HG03066 (cell line): Measurements from ENCODE around the gene MARK4.
"Not testable (repeated sequence)": the region's sequence is repeated elsewhere in the genome, so short reads cannot be mapped to it uniquely, and the experiment has no call there.

Experiments
- ATAC-seq: cut with Tn5 transposase; IDR thresholded peaks from one replicate; pipeline ENCODE4 v1.9.1; 2021; ENCODE audit warnings: low read depth; ENCODE audit not compliant: unreplicated experiment

The MARK4 gene

DNA sequence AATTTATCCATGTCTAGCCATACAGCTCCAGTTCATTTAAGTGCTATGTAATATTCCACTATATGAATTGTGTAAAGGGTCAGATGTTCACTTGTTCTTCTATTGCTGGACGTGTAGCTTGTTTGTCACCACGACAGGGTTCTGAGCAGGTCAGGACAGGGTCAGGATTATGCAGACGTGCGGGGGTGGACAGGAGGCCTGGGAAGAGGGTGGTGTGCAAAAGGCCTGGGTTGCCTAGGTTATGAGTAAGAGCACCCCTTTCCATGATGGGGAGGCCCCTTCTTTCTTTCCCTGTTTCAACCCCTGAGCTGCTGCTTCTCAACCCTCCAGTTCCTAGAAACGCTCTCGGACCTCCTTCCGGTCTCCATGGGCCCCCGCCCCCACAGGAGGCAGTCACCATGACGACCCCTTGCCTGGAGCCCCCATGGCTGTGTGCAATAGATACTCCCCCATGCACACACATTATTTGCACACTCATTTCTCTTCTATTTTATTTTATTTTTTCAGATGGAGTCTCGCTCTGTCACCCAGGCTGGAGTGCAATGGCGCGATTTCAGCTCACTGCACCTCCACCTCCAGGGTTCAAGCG lies 7.8 kb upstream of the MARK4 start:
- no peak for ATAC-seq

DNA sequence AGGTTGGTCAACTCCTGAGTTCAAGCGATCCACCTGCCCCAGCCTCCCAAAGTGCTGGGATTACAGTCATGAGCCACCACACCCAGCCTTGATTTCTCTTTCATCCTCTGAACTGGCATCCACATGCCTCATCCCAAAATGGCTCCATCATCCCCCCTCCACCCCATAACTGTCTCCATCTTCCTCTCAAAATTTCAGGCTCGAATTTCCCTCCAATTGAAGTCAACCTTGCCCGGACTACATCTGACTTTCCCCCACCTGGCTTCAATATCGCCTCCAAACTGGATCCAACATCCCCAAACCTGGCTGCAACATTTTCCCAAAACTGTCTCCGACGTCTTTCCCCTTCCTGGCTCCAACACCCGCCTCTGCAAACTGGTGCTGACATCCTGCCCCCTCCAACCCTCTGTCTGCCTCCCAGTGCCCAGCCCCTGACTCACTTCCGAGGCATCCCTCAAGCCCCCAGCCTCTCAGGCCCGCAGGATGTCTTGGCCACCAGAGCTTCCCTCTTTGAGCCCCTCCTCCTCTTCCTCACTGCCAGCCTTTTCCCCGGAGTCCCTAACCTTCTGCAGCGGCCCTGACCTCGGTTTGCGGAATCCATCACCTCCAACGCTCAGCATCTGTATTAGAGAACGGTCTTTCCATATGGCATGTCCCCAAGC lies 6.8 kb upstream of the MARK4 start:
- no peak for ATAC-seq

DNA sequence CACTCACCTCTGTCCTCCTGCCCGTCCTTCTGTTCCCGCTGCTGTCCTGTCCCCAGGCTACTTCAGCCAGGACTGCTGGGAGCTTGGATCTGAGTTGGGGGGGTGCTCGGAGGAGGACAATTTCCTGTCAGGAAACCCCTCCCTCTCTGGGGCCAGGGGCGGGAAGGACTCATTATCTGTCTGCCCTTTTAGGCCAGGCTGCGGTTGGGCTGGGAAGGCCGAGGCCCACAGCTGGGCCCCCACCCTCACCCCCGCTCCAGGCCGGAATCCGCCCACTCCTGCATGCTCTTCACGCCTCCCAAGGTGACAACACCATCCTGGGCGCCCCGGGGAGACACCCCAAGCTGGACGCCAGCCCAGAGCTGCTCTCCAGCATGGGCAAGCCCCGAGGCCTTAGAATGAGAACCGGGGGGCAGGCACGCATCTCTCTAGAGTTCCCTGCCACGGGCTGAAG lies 5.7 kb upstream of the MARK4 start, which contains the start of gene EXOC3L2:
TSS of gene EXOC3L2 (minus strand) at position 74 of the 454 bp plus-strand sequence. CDS start 6,362 bp downstream, outside the sequence.
- no peak for ATAC-seq

DNA sequence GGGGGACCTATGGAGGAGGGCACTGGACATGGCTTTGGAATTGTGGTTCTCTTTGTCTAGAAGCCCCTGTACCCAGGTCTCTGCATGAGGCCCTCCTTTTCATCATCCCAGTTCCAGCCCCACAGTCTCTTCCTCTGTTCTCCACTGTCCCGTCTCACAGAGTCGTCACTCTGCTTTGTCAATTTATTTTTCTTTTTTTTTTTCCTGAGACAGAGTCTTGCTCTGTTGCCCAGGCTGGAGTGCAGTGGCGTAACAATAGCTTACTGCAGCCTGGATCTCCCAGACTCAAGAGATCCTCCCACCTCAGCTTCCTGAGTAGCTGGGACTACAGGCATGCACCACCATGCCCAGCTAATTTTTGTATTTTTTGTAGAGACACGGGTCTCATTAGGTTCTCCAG lies 5.2 kb upstream of the MARK4 start:
- no peak for ATAC-seq

DNA sequence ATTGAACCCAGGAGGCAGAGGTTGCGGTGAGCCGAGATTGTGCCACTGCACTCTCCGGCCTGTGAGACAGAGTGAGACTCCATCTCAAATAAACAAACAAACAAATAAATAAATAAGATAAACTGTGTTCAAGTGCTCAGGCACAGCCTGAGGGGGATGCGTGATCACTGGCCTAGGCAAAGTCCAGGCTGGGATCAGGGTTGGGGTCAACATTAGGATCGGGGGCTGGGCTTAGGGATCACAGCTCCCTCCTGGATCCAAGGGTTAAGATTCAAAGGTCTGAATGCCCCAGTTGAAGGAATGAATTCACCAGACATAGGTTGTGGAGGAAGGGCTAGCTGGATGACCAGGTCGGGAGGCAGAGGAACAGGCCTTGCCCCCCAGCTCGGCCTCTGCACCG lies 3.9 kb upstream of the MARK4 start:
- ATAC-seq = no peak

DNA sequence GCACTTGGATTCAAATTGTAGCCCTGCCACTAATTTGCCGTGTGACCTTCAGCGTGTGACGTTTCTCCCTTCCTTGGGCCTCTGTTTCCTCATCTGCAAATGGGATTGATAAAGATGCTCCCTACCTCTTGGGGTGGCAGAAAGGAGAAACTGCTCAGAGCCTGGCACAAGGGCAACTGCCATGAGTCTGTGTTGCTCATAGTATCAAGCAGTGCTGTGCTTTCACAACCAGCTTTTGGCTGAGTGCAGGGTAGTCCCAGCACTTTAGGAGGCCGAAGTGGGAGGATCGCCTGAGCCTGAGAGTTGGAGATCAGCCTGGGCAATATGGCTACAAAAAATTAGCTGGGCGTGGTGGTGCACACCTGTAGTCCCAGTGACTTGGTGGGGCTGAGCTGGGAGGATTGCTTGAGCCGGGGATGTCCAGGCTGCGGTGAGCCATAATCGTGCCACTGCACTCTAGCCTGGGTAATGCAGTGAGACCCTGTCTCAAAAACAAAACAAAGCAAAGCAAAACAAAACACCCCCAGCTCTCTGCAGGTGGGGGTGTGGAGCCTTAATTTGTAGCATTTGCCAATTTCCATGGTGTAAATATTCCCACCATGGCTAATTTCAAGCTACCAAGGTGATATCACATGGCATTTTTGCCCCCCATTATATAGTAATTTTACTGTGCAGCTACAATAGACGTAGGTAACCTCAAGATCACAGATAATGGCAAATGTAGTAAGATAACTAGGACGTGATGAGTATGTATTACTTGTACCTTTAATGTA lies 1.6 kb upstream of the MARK4 start:
- no peak for ATAC-seq

DNA sequence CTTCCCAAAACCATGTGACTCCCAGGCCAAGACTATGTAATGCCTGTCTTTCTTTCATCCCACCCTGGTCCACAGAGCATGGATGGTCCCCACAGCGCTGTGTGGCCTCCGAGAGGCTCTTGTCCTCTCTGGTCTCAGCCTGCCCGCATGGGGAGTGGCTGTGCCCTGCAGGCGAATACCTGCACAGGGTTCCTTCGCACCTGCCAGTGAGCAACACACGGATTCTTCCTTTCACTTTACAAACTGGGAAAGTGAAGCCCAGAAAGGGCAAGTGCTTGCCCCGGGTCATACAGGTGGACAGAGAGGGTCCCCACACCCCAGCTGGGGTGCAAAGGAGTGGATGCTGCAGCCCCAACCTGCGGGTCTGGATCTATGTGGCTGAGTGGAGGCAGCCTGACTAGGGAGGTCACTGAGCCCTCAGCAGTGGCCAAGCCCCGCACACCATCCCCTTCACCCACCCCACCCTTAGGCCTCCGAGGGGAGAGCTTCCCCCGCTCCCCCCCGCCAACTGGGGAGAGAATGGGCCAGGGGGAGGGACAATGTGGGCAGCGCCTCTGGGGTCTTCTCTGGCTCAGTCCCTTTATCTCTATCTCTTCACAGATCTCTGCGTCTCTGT lies 747 bp upstream of the MARK4 start:
- ATAC-seq = no peak

DNA sequence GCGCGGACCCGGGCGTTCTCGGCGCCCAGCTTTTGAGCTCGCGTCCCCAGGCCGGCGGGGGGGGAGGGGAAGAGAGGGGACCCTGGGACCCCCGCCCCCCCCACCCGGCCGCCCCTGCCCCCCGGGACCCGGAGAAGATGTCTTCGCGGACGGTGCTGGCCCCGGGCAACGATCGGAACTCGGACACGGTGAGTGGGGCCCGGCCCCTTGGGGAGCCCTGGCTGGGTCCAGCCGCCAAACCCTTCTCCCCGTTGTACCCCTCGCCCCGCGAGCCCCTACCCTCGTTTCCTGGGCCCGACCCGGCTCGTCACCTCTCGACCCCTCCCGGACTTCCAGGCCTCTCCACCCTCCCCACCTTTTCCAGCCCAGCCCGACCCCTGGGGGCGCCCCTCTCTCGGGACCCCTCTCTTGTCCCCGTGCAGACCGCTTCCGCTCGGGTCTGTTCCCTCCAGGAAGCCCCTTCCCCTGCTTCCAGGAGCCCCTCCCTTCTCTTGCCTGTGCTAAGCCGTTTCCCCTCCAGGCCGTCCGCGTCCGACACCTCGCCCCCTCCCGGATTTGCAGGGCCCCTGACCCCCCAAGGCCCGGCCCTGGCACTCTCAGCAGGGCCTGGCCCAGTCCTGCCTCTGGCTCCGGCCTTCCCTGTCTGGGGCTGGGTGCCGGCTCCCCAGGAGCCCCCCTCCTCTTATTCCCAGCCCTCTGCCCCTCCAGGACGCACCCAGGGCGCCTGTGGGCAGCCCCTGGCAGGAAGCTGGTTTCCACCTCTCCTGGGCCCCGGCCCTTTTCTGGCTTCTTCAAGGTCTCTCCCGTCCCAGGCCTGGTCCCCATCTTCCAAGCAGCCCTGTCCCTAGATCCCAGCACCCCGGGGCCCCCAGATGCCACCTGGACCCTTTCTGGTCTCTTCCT lies 632 bp downstream of the MARK4 start:
- no peak for ATAC-seq

DNA sequence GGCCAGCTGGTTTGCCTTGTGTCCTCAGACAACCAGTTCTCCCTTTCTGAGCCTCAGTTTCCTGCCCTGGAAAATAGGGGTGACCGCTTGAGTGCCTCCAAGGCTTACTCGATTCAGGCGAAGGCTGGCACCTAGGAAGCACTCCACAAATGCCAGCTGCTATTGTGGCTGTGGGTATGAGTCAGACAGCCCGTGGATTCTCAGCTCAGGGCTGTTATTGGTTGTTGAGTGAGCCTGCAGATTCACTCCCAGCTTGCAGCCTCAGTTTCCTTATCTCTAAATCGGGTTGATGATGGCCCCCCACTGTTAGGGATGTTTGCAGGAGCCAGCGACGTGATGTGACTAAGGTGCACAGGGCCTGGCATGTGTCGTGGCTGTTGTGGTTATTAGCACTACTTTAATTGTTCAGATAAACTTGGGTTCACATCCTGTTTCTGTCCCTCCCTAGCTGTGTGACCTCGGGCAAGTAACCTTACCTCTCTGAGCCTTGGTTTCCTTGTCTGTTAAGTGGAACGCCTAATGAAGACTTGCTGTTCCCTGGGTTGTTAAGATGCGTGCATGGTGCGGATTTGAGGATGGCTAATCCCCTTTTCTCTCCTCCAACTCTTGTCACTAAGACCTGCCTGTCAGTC lies 2.4 kb downstream of the MARK4 start:
- ATAC-seq = no peak

DNA sequence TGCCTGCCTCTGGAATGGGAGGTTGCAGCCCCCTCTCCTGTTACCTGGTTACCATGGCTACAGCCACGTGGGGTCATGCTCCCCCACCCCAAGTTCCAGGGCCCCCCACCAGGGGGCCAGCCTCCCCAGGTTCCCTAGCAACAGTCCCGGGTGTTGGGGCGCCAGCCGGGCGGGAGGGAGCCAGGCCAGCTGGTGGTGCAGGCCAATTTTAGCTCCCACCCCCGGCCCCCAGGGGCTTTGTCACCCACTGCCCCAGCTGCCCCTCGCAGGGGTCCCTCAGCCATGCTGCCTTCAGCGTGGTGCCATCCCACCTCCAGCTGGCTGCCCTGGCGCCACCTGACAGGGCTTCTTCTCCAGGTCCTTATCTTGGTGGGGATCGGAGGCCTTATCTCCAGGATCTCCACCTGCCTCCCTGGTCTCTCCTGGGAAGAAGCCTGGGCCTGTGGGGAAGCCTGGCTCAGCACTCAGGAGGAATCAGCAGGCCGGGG lies 3.0 kb downstream of the MARK4 start:
- no peak for ATAC-seq

DNA sequence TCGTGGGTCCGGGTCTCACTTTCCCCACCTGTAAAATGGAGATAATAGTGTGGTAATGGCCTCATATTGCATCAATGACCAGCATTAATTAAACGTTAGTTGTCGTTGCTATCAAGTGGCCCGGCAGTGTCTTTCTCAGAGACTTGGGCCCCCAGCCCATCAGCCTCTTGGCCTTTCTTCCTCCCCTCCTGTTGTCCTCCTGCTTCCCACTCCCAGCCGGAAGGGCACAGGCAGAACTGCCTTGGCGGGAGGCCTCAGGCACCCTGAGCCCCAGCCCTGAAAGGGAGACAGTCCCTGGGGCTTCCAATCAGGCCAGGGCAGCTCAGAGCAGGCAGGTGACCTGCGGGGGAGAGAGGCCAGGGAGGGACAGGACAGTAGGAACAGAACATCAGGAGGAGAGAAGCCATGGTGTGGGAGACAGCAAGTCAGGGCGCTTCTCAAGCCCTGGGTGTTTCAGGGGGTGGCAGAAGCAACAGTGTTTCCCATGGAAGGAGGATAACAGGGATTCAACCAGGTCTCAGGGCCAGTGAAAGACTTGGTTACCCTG lies 4.6 kb downstream of the MARK4 start:
- no peak for ATAC-seq

DNA sequence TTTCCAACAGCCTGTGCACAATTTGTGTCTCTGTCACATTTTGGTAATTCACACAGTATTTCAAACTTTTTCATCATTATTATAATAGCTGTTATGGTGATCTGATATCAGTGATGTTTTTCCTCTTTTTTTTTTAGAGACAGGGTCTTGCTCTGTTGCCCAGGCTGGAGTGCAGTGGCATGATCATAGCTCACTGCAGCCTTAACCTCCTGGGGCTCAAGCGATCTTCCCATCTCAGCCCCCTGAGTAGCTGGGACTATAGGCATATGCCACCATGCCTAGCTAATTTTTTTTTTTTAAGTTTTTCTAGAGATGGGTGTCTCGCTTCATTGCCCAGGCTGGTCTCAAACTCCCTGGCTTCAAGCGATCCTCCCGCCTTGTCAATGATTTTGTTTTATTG lies 5.8 kb downstream of the MARK4 start:
- no peak for ATAC-seq

DNA sequence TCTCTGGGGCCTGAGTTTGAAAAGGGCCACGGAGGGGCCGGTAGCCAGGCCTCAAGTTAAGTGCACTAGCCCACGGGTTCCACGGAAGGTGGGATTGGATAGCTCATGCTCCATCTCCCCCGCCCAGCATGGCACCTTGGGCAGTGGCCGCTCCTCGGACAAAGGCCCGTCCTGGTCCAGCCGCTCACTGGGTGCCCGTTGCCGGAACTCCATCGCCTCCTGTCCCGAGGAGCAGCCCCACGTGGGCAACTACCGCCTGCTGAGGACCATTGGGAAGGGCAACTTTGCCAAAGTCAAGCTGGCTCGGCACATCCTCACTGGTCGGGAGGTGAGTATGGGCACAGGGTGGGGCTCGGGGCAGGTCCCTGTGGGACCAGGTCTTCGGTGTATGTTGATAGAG lies 7.8 kb downstream of the MARK4 start:
- no peak for ATAC-seq

DNA sequence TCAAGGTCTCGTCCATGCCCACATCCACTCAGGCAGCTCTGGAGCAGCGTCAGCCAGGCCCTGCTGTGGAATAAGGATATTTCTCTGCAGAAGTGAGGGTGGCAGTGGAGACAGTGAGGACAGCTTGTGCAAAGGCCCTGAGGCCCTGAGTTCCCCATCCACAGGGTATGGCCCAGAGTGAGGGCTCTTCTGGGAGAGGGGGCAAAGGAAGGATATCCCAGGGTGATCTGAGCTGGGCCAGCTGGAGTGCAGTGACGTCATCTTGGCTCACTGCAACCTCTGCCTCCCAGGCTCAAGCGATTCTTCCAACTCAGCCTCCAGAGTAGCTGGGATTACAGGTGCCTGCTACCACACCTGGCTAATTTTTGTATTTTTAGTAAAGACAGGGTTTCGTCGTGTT lies 11.5 kb downstream of the MARK4 start:
- no peak for ATAC-seq

DNA sequence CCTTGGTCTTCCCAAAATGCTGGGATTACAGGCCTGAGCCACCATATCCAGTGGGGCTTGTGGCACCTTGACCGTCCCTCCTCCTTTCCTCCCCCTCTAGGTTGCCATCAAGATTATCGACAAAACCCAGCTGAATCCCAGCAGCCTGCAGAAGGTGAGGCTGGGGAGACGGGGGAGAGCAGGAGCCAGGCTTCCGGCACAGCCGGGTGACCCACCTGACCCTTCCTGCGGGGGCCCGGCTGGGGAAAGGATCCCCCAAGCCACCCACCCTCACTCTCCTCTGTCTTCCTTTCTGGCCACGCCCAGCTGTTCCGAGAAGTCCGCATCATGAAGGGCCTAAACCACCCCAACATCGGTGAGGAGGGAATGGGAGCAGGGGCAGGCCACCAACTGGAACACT lies 11.9 kb downstream of the MARK4 start:
- ATAC-seq = no peak

DNA sequence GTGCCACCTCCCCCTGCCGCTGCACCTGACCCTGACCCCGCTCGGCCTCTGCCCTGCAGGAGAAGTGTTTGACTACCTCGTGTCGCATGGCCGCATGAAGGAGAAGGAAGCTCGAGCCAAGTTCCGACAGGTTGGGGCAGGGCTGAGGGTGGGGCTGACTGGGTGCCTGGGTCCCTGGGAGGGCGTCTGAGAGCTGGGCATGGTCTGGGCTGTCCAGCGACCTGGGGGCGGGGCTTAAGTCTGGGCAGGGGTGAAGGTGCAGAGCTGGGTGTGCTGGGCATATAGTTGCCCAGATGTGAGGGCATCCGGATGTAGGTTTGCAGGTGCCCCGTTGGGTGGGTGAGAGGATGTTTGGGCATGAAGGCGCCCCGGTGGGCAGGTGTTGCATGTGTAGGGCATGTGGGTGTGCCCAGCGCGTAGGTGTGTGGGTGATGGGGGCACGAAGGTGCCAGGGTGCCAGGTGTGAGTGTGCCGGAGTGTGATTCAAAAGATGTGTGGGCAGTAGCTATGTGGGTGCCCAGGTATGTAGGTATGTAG lies 13.8 kb downstream of the MARK4 start:
- no peak for ATAC-seq

DNA sequence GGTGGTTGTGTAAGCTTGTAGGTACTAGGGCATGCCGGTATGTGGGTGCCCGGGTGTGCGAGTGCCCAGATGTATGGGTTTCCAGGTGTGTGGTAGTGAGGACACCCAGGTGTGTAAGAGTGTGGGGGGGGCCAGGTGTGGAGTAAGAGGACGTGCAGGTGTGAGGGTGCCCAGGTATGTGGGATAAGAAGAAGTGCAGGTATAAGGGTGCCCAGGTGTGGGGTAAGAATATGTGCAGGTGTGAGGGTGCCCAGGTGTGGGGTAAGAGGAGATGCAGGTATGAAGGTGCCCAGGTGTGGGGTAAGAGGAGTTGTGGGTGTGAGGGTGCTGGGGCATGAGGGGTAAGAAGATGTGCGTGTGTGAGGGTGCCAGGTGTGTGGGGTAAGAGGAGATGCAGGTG lies 14.3 kb downstream of the MARK4 start:
- ATAC-seq = no peak

DNA sequence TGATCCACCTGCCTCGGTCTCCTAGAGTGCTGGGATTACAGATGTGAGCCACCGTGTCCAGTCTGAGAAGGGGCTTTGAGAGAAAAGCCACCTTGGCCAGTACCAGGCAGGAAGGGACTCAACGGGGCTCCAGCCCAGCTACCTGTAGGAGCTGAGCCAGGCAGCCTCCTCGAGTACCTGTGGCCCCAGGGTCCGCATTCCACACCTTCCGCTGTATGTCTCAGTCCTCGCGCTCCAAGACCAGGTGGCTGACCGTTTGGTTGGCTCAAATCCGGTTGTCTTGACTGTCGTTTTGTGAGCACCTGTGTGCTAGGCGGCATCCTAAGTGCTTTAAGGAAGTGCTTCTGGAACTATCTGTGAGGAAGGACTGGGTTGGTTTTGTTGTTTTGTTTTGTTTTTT lies 16.2 kb downstream of the MARK4 start:
- ATAC-seq = no peak

DNA sequence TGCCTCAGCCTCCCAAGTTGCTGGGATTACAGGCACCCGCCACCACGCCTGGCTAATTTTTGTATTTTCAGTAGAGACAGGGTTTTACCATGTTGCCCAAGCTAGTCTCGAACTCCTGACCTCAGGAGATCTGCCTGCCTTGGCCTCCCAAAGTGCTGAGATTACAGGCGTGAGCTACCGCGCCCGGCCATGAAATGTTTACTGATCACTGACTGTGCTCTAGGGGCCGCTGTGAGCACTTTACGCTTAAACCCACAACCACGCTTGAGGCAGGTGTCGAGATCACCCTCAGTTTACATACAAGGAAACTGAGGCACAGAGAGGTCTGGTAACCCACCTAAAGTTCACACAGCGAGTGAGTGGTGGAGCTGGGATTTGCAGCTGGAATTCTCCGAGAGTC lies 18.9 kb downstream of the MARK4 start:
- not testable (repeated sequence) for ATAC-seq
